Endometrial microvascular endothelial cells (primary cell): ENCODE data around the gene TLCD1. TPM values are rescaled to one million over a fixed set of nuclear protein-coding genes. Genes with fewer than 3 reads are reported as not detected.
"Not testable (repeated sequence)": the region's sequence is repeated elsewhere in the genome, so short reads cannot be mapped to it uniquely, and the experiment has no call there.

Experiments
- in situ Hi-C: cut with HindIII; loops from 2 replicates; pipeline ENCODE4 v1.10.0; 2017; ENCODE audit warnings: low sequenced_read_pairs, low pct_unique_long_range_greater_than_20kb; ENCODE audit errors: inconsistent ontology term
- total RNA-seq: library from RNA; depleted of rRNA; stranded (reverse); fragments of >200 nt; gene quantifications from one replicate; pipeline ENCODE4 v1.2.3, GENCODE V29; 2015; ENCODE audit errors: inconsistent ontology term

The TLCD1 gene
- total RNA-seq, 1 donor from 2014 or later = 7.7 TPM

GRCh38 chr17:28747801-28748750, 22.0 kb upstream of the TLCD1 start:
- in situ Hi-C loops = no loop called here

DNA sequence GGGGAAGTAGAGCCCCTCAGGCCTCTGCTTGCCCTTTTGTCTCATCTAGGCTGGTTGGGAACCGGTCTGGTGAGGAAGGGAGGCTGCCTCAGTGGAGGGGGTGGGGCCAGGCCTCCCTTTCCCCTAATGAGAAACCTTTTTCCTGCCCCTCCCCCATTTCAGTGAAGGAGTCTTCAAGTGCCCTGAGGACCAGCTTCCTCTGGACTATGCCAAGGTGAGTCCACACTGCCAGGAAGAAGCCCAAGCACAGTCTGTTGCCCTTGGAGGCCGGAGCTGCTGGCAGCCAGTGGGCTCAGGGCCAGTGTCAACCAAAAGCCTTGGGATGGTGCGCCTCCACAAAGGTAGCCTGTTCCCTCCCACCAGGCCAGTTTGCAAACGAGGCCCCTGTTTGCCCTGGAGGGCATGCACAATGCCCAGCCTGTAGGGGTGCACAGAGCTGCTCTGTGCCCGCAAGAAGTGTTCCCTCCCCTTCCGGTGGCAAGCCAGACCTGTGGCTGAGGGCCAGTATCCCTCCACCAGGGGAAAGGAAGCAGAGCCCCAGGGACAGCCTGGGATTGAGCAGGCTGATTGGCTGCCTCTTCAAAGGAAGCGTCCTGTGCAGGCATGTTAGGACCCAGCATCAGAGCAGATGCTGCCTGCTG, 21.1 kb upstream of the TLCD1 start:
- in situ Hi-C loops = no loop called here

DNA sequence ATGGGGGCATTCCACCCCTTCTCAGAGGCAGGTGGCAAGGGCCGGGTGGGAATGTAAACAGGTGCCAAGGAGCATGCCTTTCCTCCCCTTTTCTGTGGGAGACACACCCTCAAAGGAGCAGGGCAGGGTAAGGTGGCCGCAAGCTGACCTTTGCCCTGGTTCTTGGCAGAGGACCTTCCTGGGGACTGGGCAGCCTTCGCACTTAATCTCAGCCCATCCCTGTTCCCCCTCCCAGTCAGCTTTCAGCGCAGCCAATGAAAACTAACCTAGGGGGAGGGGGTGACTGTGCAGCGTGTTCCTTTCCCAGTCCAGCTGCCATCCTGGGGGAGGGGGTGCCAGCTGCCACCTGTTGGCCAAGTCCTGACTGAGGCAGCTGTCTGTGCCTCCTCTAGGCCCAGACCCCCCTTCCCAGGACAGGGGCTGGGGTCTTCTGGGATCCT, 20.6 kb upstream of the TLCD1 start:
- in situ Hi-C loops = no loop called here

DNA sequence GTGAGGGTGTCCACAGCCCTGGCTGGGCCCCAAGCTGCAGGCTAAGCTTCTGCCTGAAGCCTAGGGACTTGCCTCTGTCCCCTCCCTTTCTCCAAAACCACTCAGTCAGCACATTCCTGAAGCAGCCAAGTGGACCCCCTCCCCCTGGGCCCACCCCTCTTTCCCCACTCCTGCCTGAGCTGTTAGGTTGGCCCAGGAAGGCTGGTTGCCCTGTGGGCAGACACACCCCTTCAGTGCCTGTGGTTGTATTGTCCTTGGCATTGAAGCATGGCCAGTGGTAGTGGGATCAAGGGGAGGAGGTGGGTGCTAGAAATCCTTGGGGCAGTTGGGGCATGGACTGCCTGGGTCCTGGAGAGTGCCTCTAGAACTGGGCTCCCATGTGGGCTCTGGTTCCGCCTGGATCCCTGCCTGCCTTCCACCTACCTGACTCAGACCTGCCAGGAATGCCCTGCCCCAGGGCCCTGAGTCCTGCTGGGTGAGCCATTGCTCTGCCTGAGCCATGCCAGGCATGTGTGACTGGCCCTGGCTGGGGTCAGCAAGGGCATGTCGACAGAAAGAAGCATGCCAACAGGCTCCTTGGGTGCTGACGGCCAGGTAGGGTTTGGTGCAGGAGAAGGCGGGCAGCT, 19.9 kb upstream of the TLCD1 start:
- in situ Hi-C loops = no loop called here

DNA sequence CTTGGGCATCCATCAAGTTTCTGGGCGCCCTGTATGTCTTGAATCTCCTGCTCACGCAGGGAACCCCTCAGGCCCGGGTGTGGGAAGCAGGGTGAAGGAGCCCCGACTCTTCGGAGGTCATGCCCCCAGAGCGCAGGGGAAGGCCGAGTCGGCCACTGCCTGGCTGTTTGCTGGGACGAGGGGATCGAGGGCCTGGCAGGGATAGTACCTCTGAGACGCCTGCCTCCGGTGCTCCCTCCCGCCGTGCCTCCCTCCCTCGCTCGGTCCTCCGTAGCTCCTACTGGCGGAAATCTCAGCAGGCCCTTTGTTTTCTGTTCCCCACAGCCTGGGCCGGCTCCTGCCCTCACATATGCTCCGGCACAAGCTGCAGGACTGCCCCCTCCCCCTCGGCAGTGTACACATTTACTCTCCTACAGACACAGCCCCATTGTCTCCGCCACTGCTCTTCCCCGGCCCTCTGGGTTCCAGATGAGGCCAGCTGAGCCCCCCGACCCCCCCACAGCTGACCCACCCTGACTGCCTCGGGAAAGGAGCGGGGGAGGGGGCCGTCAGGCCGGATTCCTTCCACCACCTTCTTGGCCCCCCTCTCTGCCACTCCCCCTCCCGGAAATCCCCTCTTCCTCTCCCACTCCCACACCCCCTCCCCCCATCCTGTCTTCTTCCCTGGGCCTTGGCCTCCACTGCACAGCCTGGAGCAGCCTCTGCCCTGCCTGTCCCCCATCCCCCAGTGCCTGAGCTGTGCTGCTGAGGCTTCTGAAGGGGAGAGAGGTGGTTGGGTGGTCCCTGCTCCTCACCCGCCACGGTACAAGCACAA, 19.1 kb upstream of the TLCD1 start:
- in situ Hi-C loops = no loop called here

GRCh38 chr17:28744104-28744971, 18.3 kb upstream of the TLCD1 start:
- in situ Hi-C loops = no loop called here

- in situ Hi-C loops = no loop called here
Observed at GRCh38 chr17:28743243-28744103, 17.4 kb upstream of the TLCD1 start, which contains the start of gene TRAF4. TRAF4 (plus strand) TSS chr17:28744011; CDS start chr17:28744113, 102 bp downstream.

DNA sequence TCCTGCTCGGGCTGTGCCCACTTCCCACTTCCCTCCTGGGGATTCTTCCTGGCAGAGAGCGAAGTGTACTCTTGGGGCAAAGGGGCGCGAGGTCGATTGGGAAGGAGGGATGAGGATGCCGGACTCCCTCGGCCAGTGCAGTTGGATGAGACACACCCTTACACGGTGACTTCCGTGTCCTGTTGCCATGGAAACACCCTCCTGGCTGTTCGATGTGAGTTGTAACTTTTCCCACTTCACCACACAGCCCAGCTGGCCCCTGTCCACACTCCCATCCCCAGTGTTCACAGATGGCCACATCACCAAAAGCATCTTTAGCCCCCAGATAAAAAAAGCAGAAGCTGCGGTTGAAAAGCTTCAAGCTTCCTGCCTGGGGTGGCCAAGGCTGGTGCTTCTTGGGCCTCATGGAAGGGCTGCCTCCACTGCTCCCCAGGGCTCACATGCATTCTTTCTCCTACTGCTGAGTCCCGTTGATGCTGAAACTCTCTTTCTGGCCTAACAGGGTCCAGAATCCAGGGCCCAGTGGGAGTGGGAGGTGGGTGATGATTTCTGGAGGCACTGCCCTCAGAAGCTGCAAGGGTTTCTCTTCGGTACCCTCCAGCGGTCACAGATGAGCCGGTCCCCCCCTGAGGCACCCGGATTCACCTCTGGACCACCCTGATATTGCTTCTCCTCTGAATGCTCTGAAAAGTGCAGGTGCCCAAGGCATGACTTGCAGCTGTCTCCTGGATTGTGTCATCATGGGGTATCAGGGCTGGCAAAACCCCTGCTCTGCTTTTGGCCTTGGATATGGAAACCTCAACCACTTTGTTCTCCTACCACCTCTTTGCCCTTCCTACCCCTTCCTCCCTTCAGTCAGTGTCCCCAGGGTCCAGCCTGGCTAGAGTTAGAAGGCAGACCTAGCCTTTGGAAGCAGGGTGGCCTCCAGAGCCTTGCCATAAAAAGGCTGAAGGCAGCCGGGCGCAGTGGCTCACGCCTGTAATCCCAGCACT, 15.6 kb upstream of the TLCD1 start:
- in situ Hi-C loops = no loop called here

DNA sequence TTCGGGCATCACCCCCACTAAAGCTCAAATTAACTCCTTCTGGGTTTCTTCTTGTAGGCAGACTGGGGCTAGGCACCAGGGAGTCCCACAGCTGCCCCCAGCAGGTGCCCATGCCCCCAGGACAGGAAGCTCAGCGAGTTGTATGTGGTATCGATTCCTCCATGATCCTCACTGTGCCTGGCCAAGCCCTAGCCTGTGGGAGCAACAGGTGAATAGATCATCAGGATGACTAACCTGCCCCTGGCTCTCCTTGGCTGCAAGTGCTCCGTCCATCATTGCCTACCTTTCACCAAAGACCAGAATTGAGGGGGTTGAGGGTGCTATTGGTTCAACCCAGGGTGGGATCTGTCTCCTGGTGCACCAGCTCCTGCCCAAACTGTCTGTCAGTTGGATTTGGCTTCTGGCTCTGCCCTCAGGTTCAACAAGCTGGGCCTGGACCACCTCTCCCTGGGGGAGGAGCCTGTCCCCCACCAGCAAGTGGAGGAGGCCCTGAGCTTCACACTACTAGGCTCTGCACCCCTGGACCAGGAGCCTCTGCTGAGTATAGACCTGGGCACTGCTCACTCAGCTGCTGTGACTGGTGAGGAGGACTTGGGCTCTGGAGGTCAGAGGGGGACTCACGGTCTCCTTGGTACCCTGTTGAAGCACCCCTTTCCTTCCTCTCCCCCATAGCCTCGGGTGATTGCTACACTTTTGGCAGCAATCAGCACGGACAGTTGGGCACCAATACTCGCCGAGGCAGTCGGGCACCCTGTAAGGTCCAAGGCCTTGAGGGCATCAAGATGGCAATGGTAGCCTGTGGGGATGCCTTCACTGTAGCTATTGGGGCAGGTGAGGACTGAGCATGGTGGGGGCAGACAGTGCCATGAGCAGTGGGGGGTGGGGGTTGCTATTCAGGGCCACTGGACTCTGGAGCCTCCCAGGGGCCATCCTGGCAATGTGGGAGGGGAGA, 14.6 kb upstream of the TLCD1 start:
- in situ Hi-C loops = no loop called here

DNA sequence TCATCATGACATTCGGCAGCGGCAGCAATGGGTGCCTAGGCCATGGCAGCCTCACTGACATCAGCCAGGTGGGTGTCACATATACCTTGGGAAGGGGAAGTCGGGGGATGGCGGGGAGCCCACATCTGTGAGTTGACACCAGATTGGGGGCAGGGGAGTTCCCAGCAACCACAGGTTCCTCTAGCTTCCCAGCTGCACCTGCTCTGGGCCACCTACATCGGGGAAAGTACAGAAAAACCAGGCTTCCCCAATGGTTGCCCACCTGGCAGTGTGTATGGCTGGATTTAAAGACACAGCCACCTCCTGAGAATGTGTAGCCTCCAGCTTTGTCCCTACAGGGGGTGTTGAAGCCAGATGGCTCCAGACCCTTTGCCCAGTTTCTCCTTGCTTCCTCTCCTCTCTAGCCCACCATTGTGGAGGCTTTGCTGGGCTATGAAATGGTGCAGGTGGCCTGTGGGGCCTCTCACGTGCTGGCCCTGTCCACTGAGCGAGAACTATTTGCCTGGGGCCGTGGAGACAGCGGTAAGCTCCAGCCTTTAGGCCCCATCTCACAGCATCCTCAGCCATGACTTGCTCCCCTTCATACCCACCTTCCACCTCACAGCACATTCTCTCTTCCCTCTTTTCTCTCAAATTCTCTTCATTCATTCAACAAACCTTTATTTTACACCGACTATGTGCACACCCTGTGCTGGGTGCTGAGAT, 12.8 kb upstream of the TLCD1 start:
- in situ Hi-C loops = no loop called here

DNA sequence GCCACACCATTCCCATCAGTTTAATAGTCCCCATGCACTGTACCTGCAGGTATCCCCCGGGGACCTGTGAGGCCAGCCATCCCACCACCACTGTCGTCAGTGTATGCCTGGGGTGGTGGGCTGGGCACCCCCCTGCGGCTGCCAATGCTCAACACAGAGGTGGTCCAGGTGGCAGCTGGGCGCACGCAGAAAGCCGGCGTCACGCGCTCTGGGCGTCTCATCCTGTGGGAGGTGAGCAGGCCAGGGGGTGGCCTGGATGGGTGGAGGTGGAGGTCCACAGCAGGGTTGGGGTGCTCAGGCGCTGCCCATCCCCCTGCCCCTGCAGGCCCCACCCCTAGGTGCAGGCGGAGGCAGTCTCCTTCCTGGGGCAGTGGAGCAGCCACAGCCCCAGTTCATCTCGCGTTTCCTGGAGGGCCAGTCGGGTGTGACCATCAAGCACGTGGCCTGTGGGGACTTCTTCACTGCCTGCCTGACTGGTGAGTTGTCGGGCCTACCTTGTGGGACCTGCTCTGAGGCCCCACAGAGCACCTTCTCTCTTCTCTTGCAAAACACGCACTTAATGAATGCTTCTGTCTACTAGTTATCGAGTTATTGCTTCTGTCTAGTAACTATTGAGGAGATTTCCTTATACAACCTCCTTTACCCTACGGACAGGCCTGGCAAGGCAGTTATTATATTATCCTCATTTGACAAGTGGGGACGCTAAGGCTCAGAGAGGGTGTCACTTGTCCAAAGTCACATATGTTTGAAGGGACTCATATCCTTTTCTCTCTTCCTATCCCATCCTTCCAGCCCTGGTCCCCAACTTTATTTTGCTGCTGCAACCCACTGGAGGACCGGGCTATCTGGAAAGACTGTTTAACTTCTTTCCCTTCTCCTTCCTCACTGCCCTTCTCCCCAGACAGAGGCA, 12.0 kb upstream of the TLCD1 start:
- in situ Hi-C loops = no loop called here

GRCh38 chr17:28737316-28737715, 11.3 kb upstream of the TLCD1 start:
- in situ Hi-C loops = no loop called here

DNA sequence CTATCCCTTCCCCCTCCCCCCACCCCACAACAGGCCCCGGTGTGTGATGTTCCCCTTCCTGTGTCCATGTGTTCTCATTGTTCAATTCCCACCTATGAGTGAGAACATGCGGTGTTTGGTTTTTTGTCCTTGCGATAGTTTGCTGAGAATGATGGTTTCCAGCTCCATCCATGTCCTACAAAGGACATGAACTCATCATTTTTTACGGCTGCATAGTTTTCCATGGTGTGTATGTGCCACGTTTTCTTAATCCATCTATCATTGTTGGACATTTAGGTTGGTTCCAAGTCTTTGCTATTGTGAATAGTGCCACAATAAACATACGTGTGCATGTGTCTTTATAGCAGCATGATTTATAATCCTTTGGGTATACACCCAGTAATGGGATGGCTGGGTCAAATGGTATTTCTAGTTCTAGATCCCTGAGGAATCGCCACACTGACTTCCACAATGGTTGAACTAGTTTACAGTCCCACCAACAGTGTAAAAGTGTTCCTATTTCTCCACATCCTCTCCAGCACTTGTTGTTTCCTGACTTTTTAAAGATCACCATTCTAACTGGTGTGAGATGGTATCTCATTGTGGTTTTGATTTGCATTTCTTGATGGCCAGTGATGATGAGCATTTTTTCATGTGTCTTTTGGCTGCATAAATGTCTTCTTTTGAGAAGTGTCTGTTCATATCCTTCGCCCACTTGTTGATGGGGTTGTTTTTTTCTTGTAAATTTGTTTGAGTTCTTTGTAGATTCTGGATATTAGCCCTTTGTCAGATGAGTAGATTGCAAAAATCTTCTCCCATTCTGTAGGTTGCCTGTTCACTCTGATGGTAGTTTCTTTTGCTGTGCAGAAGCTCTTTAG, 10.1 kb upstream of the TLCD1 start:
- in situ Hi-C loops = not testable (repeated sequence)
